Measurements from ENCODE around the gene ALDH3B1. TPM values are rescaled to one million over a fixed set of nuclear protein-coding genes. Genes with fewer than 3 reads are reported as not detected.

The ALDH3B1 gene
- total RNA-seq, 1 experiment from 2014 or later: not detected

- TF ChIP-seq, protein P1, sequence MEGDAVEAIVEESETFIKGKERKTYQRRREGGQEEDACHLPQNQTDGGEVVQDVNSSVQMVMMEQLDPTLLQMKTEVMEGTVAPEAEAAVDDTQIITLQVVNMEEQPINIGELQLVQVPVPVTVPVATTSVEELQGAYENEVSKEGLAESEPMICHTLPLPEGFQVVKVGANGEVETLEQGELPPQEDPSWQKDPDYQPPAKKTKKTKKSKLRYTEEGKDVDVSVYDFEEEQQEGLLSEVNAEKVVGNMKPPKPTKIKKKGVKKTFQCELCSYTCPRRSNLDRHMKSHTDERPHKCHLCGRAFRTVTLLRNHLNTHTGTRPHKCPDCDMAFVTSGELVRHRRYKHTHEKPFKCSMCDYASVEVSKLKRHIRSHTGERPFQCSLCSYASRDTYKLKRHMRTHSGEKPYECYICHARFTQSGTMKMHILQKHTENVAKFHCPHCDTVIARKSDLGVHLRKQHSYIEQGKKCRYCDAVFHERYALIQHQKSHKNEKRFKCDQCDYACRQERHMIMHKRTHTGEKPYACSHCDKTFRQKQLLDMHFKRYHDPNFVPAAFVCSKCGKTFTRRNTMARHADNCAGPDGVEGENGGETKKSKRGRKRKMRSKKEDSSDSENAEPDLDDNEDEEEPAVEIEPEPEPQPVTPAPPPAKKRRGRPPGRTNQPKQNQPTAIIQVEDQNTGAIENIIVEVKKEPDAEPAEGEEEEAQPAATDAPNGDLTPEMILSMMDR (conservative IDR thresholded peaks at IDR 0.05): no peak
- Histone ChIP-seq H3K18ac (ENCODE audit: insufficient read length, low read depth, low read length) (no peak overlapping the region), H3K4ac (ENCODE audit: low read depth, low read length) (no peak overlapping the region), H2BK20ac (ENCODE audit: low read depth, low read length, poor library complexity, severe bottlenecking) (no peak overlapping the region), H2BK5ac (ENCODE audit: insufficient read length, low read length) (no peak overlapping the region), H3T11ph (ENCODE audit: low read length) (no peak overlapping the region), H4K8ac (replicated peaks; ENCODE audit: insufficient read length, low read depth, low read length) (no peak overlapping the region), H2AFZ (ENCODE audit: low read length) (no peak overlapping the region), H3K79me1 (ENCODE audit: insufficient read depth, low read depth, low read length, poor library complexity, severe bottlenecking) (peaks cover 5% of the 10 kb centered on the region), H3K56ac (ENCODE audit: insufficient read length, low read depth, low read length) (no peak overlapping the region), H3K79me2 (ENCODE audit: insufficient read depth, low read length) (no peaks in the 10 kb centered on the region), H3K4me2 (ENCODE audit: insufficient read depth, insufficient read length, low read length) (no peak overlapping the region), H3K14ac (ENCODE audit: insufficient read depth, low read length) (no peak overlapping the region), H3K23me2 (ENCODE audit: insufficient read length, low read depth, low read length, poor library complexity, severe bottlenecking) (no peaks in the 10 kb centered on the region), H2AK5ac (ENCODE audit: insufficient read length, low read length) (no peak overlapping the region), H2BK12ac (ENCODE audit: insufficient read length, low read depth, low read length) (no peak overlapping the region), H3K4me1 (ENCODE audit: insufficient read depth, low read length) (no peaks in the 10 kb centered on the region; the same call in 1 of the 2 replicates), H2BK15ac (ENCODE audit: low read depth, low read length) (no peak overlapping the region), H3K9ac (ENCODE audit: extremely low read depth, insufficient read length, low read length) (no peak overlapping the region), H3K27ac (ENCODE audit: insufficient read length, low read depth, low read length) (no peak overlapping the region), H4K91ac (ENCODE audit: insufficient read length, low read depth, low read length) (no peak overlapping the region), H4K5ac (ENCODE audit: insufficient read length, low read depth, low read length) (no peak overlapping the region), H3K23ac (ENCODE audit: insufficient read length, low read depth, low read length) (no peak overlapping the region), H4K20me1 (ENCODE audit: control insufficient read depth, insufficient read depth, insufficient read length) (no peaks in the 10 kb centered on the region), H3K9me3 (ENCODE audit: control insufficient read depth, low read depth, low read length) (no peaks in the 10 kb centered on the region), H2BK120ac (ENCODE audit: low read depth, low read length, poor library complexity, severe bottlenecking) (no peak overlapping the region), H3K27me3 (ENCODE audit: insufficient read depth, low read length) (no peaks in the 10 kb centered on the region)
- Mint-ChIP-seq H3K36me3 (ENCODE audit: insufficient read depth in 1 of 3, low read depth in 3 of 3) (peaks cover 11 to 34% (median 16%) of the 10 kb centered on the region in 3 experiments; a peak in 6 of 7 replicates), H3K4me3 (no peak overlapping the region), H3K27ac (no peak overlapping the region), H3K4me1 (peaks cover 13 to 14% of the 10 kb centered on the region in 2 experiments), H3K27me3 (ENCODE audit: low read depth) (no peaks in the 10 kb centered on the region), H3K9me3 (no peaks in the 10 kb centered on the region)
- no CpG with 5 or more reads among the region's 27 CpGs for WGBS (ENCODE audit: extremely low coverage, insufficient read length, low lambda C conversion rate)
- no peak for DNase-seq
Measured at GRCh38 chr11:68036141-68036716, 26.1 kb downstream of the ALDH3B1 start.

Measured in H9 (cell line).